ENCODE data around the gene FAM78A.

FAM78A gene

GRCh38 chr9:131299961-131300347 is 23.6 kb upstream of the FAM78A start:
- 72% methylated on average over 4 of the region's 5 CpGs for WGBS (ENCODE audit: insufficient coverage)
- CTCF ChIA-PET: interaction anchor here (0.6 to 1.3 kb wide), 3 partner anchors 44 to 122 kb away, joined by 3 to 4 read pairs (median 3); no protein-coding TSS in a partner anchor
- H3K4me3 ChIP-seq (ENCODE audit: control insufficient read depth in 1 of 7, extremely low read depth in 1 of 7, insufficient read depth in 4 of 7, low read depth in 2 of 7, low read length in 6 of 7): no peak overlapping the region
- H3K27ac ChIP-seq (ENCODE audit: insufficient read depth in 1 of 2, low read depth in 1 of 2, low read length in 2 of 2, poor library complexity in 1 of 2, severe bottlenecking in 2 of 2): no peak overlapping the region
- no peaks in the 10 kb centered on the region for H3K27me3 ChIP-seq (replicated peaks in 2 of 5; ENCODE audit: control insufficient read depth in 4 of 5, insufficient read depth in 5 of 5, low read length in 4 of 5)
- no peaks in the 10 kb centered on the region for H3K36me3 ChIP-seq (ENCODE audit: control insufficient read depth in 4 of 4, insufficient read depth in 4 of 4, low read length in 3 of 4)
- no peak for DNase-seq
- POLR2A ChIA-PET: no interaction called here
- H3K9me3 ChIP-seq (ENCODE audit: control extremely low read depth in 1 of 5, control insufficient read depth in 4 of 5, insufficient read depth in 2 of 5, low read depth in 1 of 5, low read length in 4 of 5): no peaks in the 10 kb centered on the region
- peaks cover 0 to 10% (median 0%) of the 10 kb centered on the region in 4 experiments for H3K4me1 ChIP-seq (ENCODE audit: control extremely low read depth in 1 of 4, control insufficient read depth in 4 of 4, insufficient read depth in 4 of 4, low read length in 3 of 4)

GRCh38 chr9:131299346-131299960 is 23.1 kb upstream of the FAM78A start:
- 71% methylated on average over 19 of the region's 22 CpGs for WGBS (ENCODE audit: insufficient coverage)
- POLR2A ChIA-PET: no interaction called here
- Histone ChIP-seq H3K4me1 (ENCODE audit: control extremely low read depth in 1 of 4, control insufficient read depth in 4 of 4, insufficient read depth in 4 of 4, low read length in 3 of 4) (peaks cover 0 to 10% (median 0%) of the 10 kb centered on the region in 4 experiments), H3K4me3 (ENCODE audit: control insufficient read depth in 1 of 7, extremely low read depth in 1 of 7, insufficient read depth in 4 of 7, low read depth in 2 of 7, low read length in 6 of 7) (no peak overlapping the region), H3K9me3 (ENCODE audit: control extremely low read depth in 1 of 5, control insufficient read depth in 4 of 5, insufficient read depth in 2 of 5, low read depth in 1 of 5, low read length in 4 of 5) (no peaks in the 10 kb centered on the region), H3K27me3 (replicated peaks in 2 of 5; ENCODE audit: control insufficient read depth in 4 of 5, insufficient read depth in 5 of 5, low read length in 4 of 5) (no peaks in the 10 kb centered on the region), H3K27ac (ENCODE audit: insufficient read depth in 1 of 2, low read depth in 1 of 2, low read length in 2 of 2, poor library complexity in 1 of 2, severe bottlenecking in 2 of 2) (no peak overlapping the region), H3K36me3 (ENCODE audit: control insufficient read depth in 4 of 4, insufficient read depth in 4 of 4, low read length in 3 of 4) (no peaks in the 10 kb centered on the region)
- no peak for DNase-seq
- CTCF ChIA-PET: interaction anchor here (0.6 to 1.0 kb wide), 3 partner anchors 10 to 57 kb away, joined by 3 read pairs; partner anchors contain the start of gene PLPP7

- POLR2A ChIA-PET: no interaction called here
- Histone ChIP-seq H3K27ac (ENCODE audit: insufficient read depth in 1 of 2, low read depth in 1 of 2, low read length in 2 of 2, poor library complexity in 1 of 2, severe bottlenecking in 2 of 2) (no peak overlapping the region), H3K9me3 (ENCODE audit: control extremely low read depth in 1 of 5, control insufficient read depth in 4 of 5, insufficient read depth in 2 of 5, low read depth in 1 of 5, low read length in 4 of 5) (no peaks in the 10 kb centered on the region), H3K36me3 (ENCODE audit: control insufficient read depth in 4 of 4, insufficient read depth in 4 of 4, low read length in 3 of 4) (no peaks in the 10 kb centered on the region), H3K4me3 (ENCODE audit: control insufficient read depth in 1 of 7, extremely low read depth in 1 of 7, insufficient read depth in 4 of 7, low read depth in 2 of 7, low read length in 6 of 7) (no peak overlapping the region), H3K4me1 (ENCODE audit: control extremely low read depth in 1 of 4, control insufficient read depth in 4 of 4, insufficient read depth in 4 of 4, low read length in 3 of 4) (peaks cover 0 to 10% (median 0%) of the 10 kb centered on the region in 4 experiments), H3K27me3 (replicated peaks in 2 of 5; ENCODE audit: control insufficient read depth in 4 of 5, insufficient read depth in 5 of 5, low read length in 4 of 5) (no peaks in the 10 kb centered on the region)
- DNase-seq: no peak
- 95% methylated on average over 7 of the region's 12 CpGs for WGBS (ENCODE audit: insufficient coverage)
- CTCF ChIA-PET: interaction anchor here (1.0 to 1.8 kb wide), 2 partner anchors 9 to 32 kb away, joined by 3 to 4 read pairs; partner anchors contain the start of gene PLPP7
These were observed 22.5 kb upstream of the FAM78A start for GRCh38 chr9:131298816-131299215.

- H3K4me1 ChIP-seq (ENCODE audit: control extremely low read depth in 1 of 4, control insufficient read depth in 4 of 4, insufficient read depth in 4 of 4, low read length in 3 of 4): peaks cover 0 to 10% (median 0%) of the 10 kb centered on the region in 4 experiments
- POLR2A ChIA-PET: no interaction called here
- H3K27me3 ChIP-seq (replicated peaks in 2 of 5; ENCODE audit: control insufficient read depth in 4 of 5, insufficient read depth in 5 of 5, low read length in 4 of 5): no peaks in the 10 kb centered on the region
- no peaks in the 10 kb centered on the region for H3K9me3 ChIP-seq (ENCODE audit: control extremely low read depth in 1 of 5, control insufficient read depth in 4 of 5, insufficient read depth in 2 of 5, low read depth in 1 of 5, low read length in 4 of 5)
- no peak for DNase-seq
- CTCF ChIA-PET: interaction anchor here (0.5 to 2.3 kb wide), 4 partner anchors 9 to 38 kb away, joined by 3 to 6 read pairs (median 4); partner anchors contain the start of gene PLPP7
- no peaks in the 10 kb centered on the region for H3K36me3 ChIP-seq (ENCODE audit: control insufficient read depth in 4 of 4, insufficient read depth in 4 of 4, low read length in 3 of 4)
- 100% methylated on average over 1 of the region's 5 CpGs for WGBS (ENCODE audit: insufficient coverage)
- H3K27ac ChIP-seq (ENCODE audit: insufficient read depth in 1 of 2, low read depth in 1 of 2, low read length in 2 of 2, poor library complexity in 1 of 2, severe bottlenecking in 2 of 2): no peak overlapping the region
- H3K4me3 ChIP-seq (ENCODE audit: control insufficient read depth in 1 of 7, extremely low read depth in 1 of 7, insufficient read depth in 4 of 7, low read depth in 2 of 7, low read length in 6 of 7): no peak overlapping the region
These were observed 22.0 kb upstream of the FAM78A start for GRCh38 chr9:131298341-131298740.

DNA sequence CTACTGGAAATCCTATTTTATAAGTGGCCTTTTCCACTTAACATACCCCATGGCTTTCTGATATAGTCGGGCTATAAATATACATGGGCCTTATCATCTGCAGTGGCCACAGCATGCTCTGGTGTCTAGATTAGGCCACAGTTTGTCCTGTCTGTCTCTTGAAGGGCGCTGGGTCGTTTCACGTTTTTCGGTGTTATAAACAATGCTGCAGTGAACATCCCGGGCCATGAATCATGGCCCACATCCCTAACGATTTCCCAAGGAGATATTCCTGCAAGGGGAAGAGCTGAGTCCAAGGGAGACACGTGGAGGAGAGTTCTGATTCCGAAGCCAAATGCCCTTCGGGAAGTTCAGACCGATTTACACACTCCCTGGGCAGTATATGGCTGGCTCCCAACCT is 21.6 kb upstream of the FAM78A start:
- Histone ChIP-seq H3K4me3 (ENCODE audit: control insufficient read depth in 1 of 7, extremely low read depth in 1 of 7, insufficient read depth in 4 of 7, low read depth in 2 of 7, low read length in 6 of 7) (no peak overlapping the region), H3K27ac (ENCODE audit: insufficient read depth in 1 of 2, low read depth in 1 of 2, low read length in 2 of 2, poor library complexity in 1 of 2, severe bottlenecking in 2 of 2) (no peak overlapping the region), H3K4me1 (ENCODE audit: control extremely low read depth in 1 of 4, control insufficient read depth in 4 of 4, insufficient read depth in 4 of 4, low read length in 3 of 4) (peaks cover 0 to 10% (median 0%) of the 10 kb centered on the region in 4 experiments), H3K36me3 (ENCODE audit: control insufficient read depth in 4 of 4, insufficient read depth in 4 of 4, low read length in 3 of 4) (no peaks in the 10 kb centered on the region), H3K27me3 (replicated peaks in 2 of 5; ENCODE audit: control insufficient read depth in 4 of 5, insufficient read depth in 5 of 5, low read length in 4 of 5) (no peaks in the 10 kb centered on the region), H3K9me3 (ENCODE audit: control extremely low read depth in 1 of 5, control insufficient read depth in 4 of 5, insufficient read depth in 2 of 5, low read depth in 1 of 5, low read length in 4 of 5) (no peaks in the 10 kb centered on the region)
- DNase-seq: no peak
- ChIA-PET POLR2A (no interaction called here), CTCF (interaction anchor here (0.5 to 2.3 kb wide), 5 partner anchors 12 to 141 kb away, joined by 3 to 6 read pairs (median 4); no protein-coding TSS in a partner anchor)
- 94% methylated on average over 11 of the region's 11 CpGs for WGBS (ENCODE audit: insufficient coverage)

DNA sequence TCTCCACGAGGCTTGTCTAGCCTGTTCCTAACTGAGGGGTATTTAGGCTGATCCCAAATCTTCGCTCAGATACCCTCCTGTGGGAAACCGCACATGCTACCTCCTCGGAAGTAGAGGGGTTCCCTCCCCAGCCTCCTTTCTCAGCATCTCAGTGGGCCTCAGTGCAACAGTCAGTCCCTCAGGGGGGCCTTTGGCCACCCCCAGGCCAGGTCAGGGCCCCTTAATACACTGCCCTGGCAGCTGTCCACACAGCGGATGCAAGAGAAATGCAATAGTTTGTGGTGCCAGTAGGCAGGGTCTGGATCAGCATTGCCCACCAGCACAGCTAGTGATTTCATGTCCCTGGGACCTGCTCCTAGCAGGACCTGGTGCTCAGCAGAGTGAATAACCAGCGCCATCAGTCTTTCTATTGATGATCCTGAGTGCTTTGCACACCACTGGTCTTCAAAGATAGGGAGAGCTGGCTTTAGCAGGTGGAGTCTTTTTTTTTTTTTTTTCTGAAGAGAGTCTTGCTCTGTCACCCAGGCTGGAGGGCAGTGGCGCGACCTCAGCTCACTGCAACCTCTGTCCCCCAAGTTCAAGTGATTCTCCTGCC is 20.7 kb upstream of the FAM78A start:
- no peaks in the 10 kb centered on the region for H3K27me3 ChIP-seq (replicated peaks in 2 of 5; ENCODE audit: control insufficient read depth in 4 of 5, insufficient read depth in 5 of 5, low read length in 4 of 5)

GRCh38 chr9:131296460-131296859 is 20.1 kb upstream of the FAM78A start:
- WGBS (ENCODE audit: insufficient coverage): 96% methylated on average over 7 of the region's 9 CpGs
- Histone ChIP-seq H3K27ac (ENCODE audit: insufficient read depth in 1 of 2, low read depth in 1 of 2, low read length in 2 of 2, poor library complexity in 1 of 2, severe bottlenecking in 2 of 2) (no peak overlapping the region), H3K27me3 (replicated peaks in 2 of 5; ENCODE audit: control insufficient read depth in 4 of 5, insufficient read depth in 5 of 5, low read length in 4 of 5) (no peaks in the 10 kb centered on the region), H3K36me3 (ENCODE audit: control insufficient read depth in 4 of 4, insufficient read depth in 4 of 4, low read length in 3 of 4) (no peaks in the 10 kb centered on the region), H3K4me3 (ENCODE audit: control insufficient read depth in 1 of 7, extremely low read depth in 1 of 7, insufficient read depth in 4 of 7, low read depth in 2 of 7, low read length in 6 of 7) (no peak overlapping the region), H3K9me3 (ENCODE audit: control extremely low read depth in 1 of 5, control insufficient read depth in 4 of 5, insufficient read depth in 2 of 5, low read depth in 1 of 5, low read length in 4 of 5) (no peaks in the 10 kb centered on the region), H3K4me1 (ENCODE audit: control extremely low read depth in 1 of 4, control insufficient read depth in 4 of 4, insufficient read depth in 4 of 4, low read length in 3 of 4) (peaks cover 0 to under 1% (median 0%) of the 10 kb centered on the region in 4 experiments)
- ChIA-PET CTCF (interaction anchor here (0.6 to 2.3 kb wide), 2 partner anchors 34 to 40 kb away, joined by 4 to 6 read pairs; no protein-coding TSS in a partner anchor), POLR2A (no interaction called here)
- DNase-seq: no peak

More for the DNA sequence above, 20.7 kb upstream of the FAM78A start:
- no peak overlapping the region for H3K27ac ChIP-seq (ENCODE audit: insufficient read depth in 1 of 2, low read depth in 1 of 2, low read length in 2 of 2, poor library complexity in 1 of 2, severe bottlenecking in 2 of 2)
- H3K36me3 ChIP-seq (ENCODE audit: control insufficient read depth in 4 of 4, insufficient read depth in 4 of 4, low read length in 3 of 4): no peaks in the 10 kb centered on the region
- POLR2A ChIA-PET: no interaction called here
- no peak for DNase-seq
- CTCF ChIA-PET: interaction anchor here (0.9 to 2.3 kb wide), 4 partner anchors 15 to 140 kb away, joined by 3 to 6 read pairs (median 4); no protein-coding TSS in a partner anchor
- H3K9me3 ChIP-seq (ENCODE audit: control extremely low read depth in 1 of 5, control insufficient read depth in 4 of 5, insufficient read depth in 2 of 5, low read depth in 1 of 5, low read length in 4 of 5): no peaks in the 10 kb centered on the region
- 98% methylated on average over 7 of the region's 8 CpGs for WGBS (ENCODE audit: insufficient coverage)
- H3K4me1 ChIP-seq (ENCODE audit: control extremely low read depth in 1 of 4, control insufficient read depth in 4 of 4, insufficient read depth in 4 of 4, low read length in 3 of 4): peaks cover 0 to 2% (median 0%) of the 10 kb centered on the region in 4 experiments
- H3K4me3 ChIP-seq (ENCODE audit: control insufficient read depth in 1 of 7, extremely low read depth in 1 of 7, insufficient read depth in 4 of 7, low read depth in 2 of 7, low read length in 6 of 7): no peak overlapping the region
